ENCODE data around the gene RTL1. TPM values are rescaled to one million over a fixed set of nuclear protein-coding genes. Genes with fewer than 3 reads are reported as not detected.

RTL1 gene
- total RNA-seq (2014; rRNA removed; shearing (Covaris generic)): not detected in 2 replicates
- polyA plus RNA-seq (2016; fragmentation: Nextera tagmentation; extraction: Ambion mirVana): 0.19 and 0.36 TPM in 2 replicates

DNA sequence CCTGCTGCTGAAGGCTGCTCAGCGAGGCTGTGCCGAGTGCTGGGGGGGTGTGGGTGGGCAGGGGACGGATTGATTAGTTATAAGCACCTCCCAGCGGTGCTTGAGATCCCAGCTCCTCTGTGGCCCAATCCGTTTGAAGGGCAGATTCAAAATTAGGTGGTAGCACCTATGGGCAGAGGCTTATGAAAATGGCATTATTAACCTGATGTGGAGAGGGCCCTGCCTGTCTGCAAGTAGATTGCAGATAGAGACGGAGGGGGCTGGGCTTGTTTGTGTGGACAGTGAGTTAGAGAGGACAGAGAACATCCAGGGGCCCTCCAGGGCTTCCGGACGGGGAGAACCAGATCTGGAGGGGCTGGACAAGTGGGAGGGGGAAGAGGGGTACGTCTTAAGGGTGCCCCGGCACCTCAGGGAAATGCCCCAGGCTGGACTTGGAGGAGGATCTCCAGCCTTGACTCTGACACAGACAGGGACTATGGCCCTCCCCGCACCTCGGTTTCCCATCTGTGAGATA is at the start of gene RTL1:
Gene RTL1, minus strand, starts transcription at position 51 of the 514 bp plus-strand sequence. CDS start 18,934 bp downstream, outside the sequence.
- in situ Hi-C loops (cut with MboI): no loop called here
- Histone ChIP-seq H3K27me3 (replicated peaks; ENCODE audit: insufficient read depth) (peaks cover 17% of the 10 kb centered on the region), H2AFZ (no peak within 1 kb of the TSS), H3K27ac (no peak within 1 kb of the TSS), H3K4me1 (ENCODE audit: insufficient read depth) (no peaks in the 10 kb centered on the region), H3K79me2 (ENCODE audit: insufficient read depth) (no peaks in the 10 kb centered on the region), H3F3A (ENCODE audit: insufficient read depth) (peaks cover 14% of the 10 kb centered on the region), H3K4me3 (no peak within 1 kb of the TSS), H3K9ac (no peak within 1 kb of the TSS), H3K4me2 (ENCODE audit: unreplicated experiment) (no peak within 1 kb of the TSS), H3K36me3 (ENCODE audit: low read depth) (peaks cover 15% of the 10 kb centered on the region), H3K9me3 (ENCODE audit: low read depth) (no peaks in the 10 kb centered on the region), H4K20me1 (ENCODE audit: insufficient read depth) (no peaks in the 10 kb centered on the region), H3K9me2 (ENCODE audit: insufficient read depth) (no peaks in the 10 kb centered on the region)
- TF ChIP-seq EZH2phosphoT487 (IDR thresholded peaks at IDR 0.05; ENCODE audit: insufficient read depth, low read depth) (no peak), EZH2 (IDR thresholded peaks at IDR 0.05; ENCODE audit: insufficient read depth, poor library complexity, severe bottlenecking) (no peak)
- DNase-seq: no peak
- 71 to 74% methylated on average over 8 to 12 of the region's 12 CpGs for WGBS, 2 experiments (ENCODE audit: low coverage in 1 of 2, low lambda C conversion rate in 2 of 2, missing lambda C conversion rate in 2 of 2)

DNA sequence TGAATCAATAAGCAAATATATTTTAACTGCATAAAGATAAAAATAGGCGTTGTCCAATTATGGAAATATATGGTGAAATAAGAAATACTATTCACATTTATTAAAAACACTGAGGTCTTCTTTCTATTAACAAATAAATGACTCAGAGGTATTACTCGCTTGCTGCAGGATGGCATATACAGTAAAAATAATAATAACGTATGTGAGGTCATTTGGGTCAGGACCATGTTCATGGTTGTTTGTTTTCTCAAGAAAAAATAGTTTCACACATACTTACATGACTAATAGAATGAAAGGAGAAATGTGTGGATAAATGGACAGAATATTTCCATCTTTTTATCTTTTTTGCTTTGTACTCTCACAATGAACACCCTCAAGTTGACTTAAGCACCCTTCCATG is 46.5 kb upstream of the RTL1 start:
- H3K36me3 ChIP-seq (ENCODE audit: low read depth): peaks cover 55% of the 10 kb centered on the region
- no peak overlapping the region for H3K27ac ChIP-seq
- DNase-seq: no peak
- no peaks in the 10 kb centered on the region for H3K79me2 ChIP-seq (ENCODE audit: insufficient read depth)
- TF ChIP-seq EZH2 (IDR thresholded peaks at IDR 0.05; ENCODE audit: insufficient read depth, poor library complexity, severe bottlenecking): no peak
- H3K4me3 ChIP-seq: no peak overlapping the region
- no peaks in the 10 kb centered on the region for H3K27me3 ChIP-seq (replicated peaks; ENCODE audit: insufficient read depth)
- no peak overlapping the region for H3K9ac ChIP-seq
- H3K9me2 ChIP-seq (ENCODE audit: insufficient read depth): no peaks in the 10 kb centered on the region; the same call in 1 of the 2 replicates
- WGBS, 2 experiments (ENCODE audit: low coverage in 1 of 2, low lambda C conversion rate in 2 of 2, missing lambda C conversion rate in 2 of 2): 61% methylated on average over 3 of the region's 3 CpGs
- in situ Hi-C loops (cut with MboI): no loop called here
- no peak overlapping the region for H3K4me2 ChIP-seq (ENCODE audit: unreplicated experiment)
- H4K20me1 ChIP-seq (ENCODE audit: insufficient read depth): no peaks in the 10 kb centered on the region
- H2AFZ ChIP-seq: no peak overlapping the region
- peaks cover 2% of the 10 kb centered on the region; the same call in 1 of the 2 replicates for H3K4me1 ChIP-seq (ENCODE audit: insufficient read depth)
- no peaks in the 10 kb centered on the region for H3K9me3 ChIP-seq (ENCODE audit: low read depth)
- H3F3A ChIP-seq (ENCODE audit: insufficient read depth): peaks cover 11% of the 10 kb centered on the region; the same call in 1 of the 2 replicates

DNA sequence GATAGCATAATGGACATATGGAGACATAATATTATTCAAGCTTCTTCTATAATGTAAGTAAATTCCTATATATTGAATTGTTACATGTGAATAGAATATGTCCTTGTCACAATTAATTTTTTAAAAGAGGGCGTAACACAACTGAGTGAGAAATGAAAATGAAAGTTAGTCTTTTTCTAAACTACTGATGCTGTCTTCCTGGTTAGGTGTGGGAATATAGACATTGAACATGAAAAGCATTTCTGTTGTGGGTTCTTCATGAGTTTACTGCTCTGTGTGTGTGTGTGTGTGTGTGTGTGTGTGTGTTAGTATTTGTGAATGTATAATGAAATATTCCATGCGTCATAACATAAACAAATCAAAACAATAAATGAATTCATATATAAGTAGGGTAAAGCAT is 40.5 kb upstream of the RTL1 start:
- Histone ChIP-seq H3K36me3 (ENCODE audit: low read depth) (peaks cover 67% of the 10 kb centered on the region), H3K4me1 (ENCODE audit: insufficient read depth) (no peaks in the 10 kb centered on the region), H3K27me3 (replicated peaks; ENCODE audit: insufficient read depth) (no peaks in the 10 kb centered on the region), H3K27ac (no peak overlapping the region), H4K20me1 (ENCODE audit: insufficient read depth) (no peaks in the 10 kb centered on the region), H3F3A (ENCODE audit: insufficient read depth) (peaks cover 9% of the 10 kb centered on the region; the same call in 1 of the 2 replicates), H3K9me3 (ENCODE audit: low read depth) (no peaks in the 10 kb centered on the region), H3K4me2 (ENCODE audit: unreplicated experiment) (no peak overlapping the region), H3K9me2 (ENCODE audit: insufficient read depth) (no peaks in the 10 kb centered on the region), H3K4me3 (no peak overlapping the region), H3K9ac (no peak overlapping the region), H2AFZ (no peak overlapping the region), H3K79me2 (ENCODE audit: insufficient read depth) (peaks cover 12% of the 10 kb centered on the region; the same call in 1 of the 2 replicates)
- TF ChIP-seq EZH2phosphoT487 (IDR thresholded peaks at IDR 0.05; ENCODE audit: insufficient read depth, low read depth) (no peak), EZH2 (IDR thresholded peaks at IDR 0.05; ENCODE audit: insufficient read depth, poor library complexity, severe bottlenecking) (no peak)
- in situ Hi-C loops (cut with MboI): no loop called here
- whole genome bisulfite sequencing, 2 experiments (ENCODE audit: low coverage in 1 of 2, low lambda C conversion rate in 2 of 2, missing lambda C conversion rate in 2 of 2): 81 to 86% methylated on average over 2 of the region's 2 CpGs
- no peak for DNase-seq

DNA sequence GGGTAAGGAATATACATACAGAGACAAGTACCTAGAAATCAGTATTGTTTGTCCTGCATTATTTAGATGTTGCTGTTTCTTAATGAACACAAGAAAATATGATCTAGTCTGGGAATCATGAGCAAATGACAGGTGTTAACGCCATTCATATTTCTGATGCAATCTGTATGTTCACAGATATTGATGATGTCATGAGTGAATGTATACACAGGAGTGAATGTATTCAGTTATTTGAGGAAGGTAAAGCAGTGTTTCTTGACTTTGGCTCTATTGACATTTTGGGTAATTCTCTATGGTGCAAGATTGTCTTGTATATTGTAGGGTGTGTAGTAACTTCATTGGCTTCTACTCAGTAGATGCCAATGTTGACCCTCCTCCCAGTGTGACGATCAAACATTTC is 26.7 kb upstream of the RTL1 start:
- Histone ChIP-seq H4K20me1 (ENCODE audit: insufficient read depth) (no peaks in the 10 kb centered on the region), H3K79me2 (ENCODE audit: insufficient read depth) (peaks cover 81% of the 10 kb centered on the region), H3K4me3 (no peak overlapping the region), H3K9me3 (ENCODE audit: low read depth) (no peaks in the 10 kb centered on the region), H3K27me3 (replicated peaks; ENCODE audit: insufficient read depth) (no peaks in the 10 kb centered on the region), H3K4me1 (ENCODE audit: insufficient read depth) (no peaks in the 10 kb centered on the region), H3F3A (ENCODE audit: insufficient read depth) (peaks cover 16% of the 10 kb centered on the region; the same call in 1 of the 2 replicates), H2AFZ (no peak overlapping the region), H3K9ac (no peak overlapping the region), H3K9me2 (ENCODE audit: insufficient read depth) (peaks cover 3% of the 10 kb centered on the region; the same call in 1 of the 2 replicates), H3K4me2 (ENCODE audit: unreplicated experiment) (no peak overlapping the region), H3K36me3 (ENCODE audit: low read depth) (peaks cover 12% of the 10 kb centered on the region; the same call in 1 of the 2 replicates), H3K27ac (no peak overlapping the region)
- TF ChIP-seq EZH2 (IDR thresholded peaks at IDR 0.05; ENCODE audit: insufficient read depth, poor library complexity, severe bottlenecking): no peak
- no peak for TF ChIP-seq EZH2phosphoT487 (IDR thresholded peaks at IDR 0.05; ENCODE audit: insufficient read depth, low read depth)
- in situ Hi-C loops (cut with MboI): no loop called here
- 64 to 65% methylated on average over 2 of the region's 2 CpGs for WGBS, 2 experiments (ENCODE audit: low coverage in 1 of 2, low lambda C conversion rate in 2 of 2, missing lambda C conversion rate in 2 of 2)
- no peak for DNase-seq

Data from GM23248 (cell line).